H1 (cell line): ENCODE data around the gene VEGFC. TPM values are rescaled to one million over a fixed set of nuclear protein-coding genes. Genes with fewer than 3 reads are reported as not detected.

Experiments used
- CTCF ChIA-PET: fragments of 300-600 bp; sonication (Branson Sonifier 250); formaldehyde crosslinking; loops from one replicate; lab custom pipeline; 2021; ENCODE audit not compliant: partially characterized antibody; lab: Charles Lee
- POLR2A ChIA-PET: fragments of 300-600 bp; sonication (Branson Sonifier 250); formaldehyde crosslinking; loops from one replicate; lab custom pipeline; 2021; ENCODE audit warnings: inconsistent platforms; ENCODE audit not compliant: partially characterized antibody; lab: Charles Lee
- DNase-seq, 2 experiments: peaks; one replicate each; pipeline versions ENCODE4 v3.0.0 to v3.0.0-alpha.2; 2010 to 2022; ENCODE audit warnings: low spot score in 2 of 2, low read depth in 1 of 2, mixed read lengths in 1 of 2
- FAIRE-seq: peaks from 2 replicates; lab custom pipeline; 2011; peaks lifted over from hg19 to GRCh38; lab: Jason Lieb, UNC
- H2AFZ ChIP-seq: 2 replicates; pipeline ENCODE4 v1.8.1; 2012; ENCODE audit warnings: low read length, inconsistent platforms
- H2AK5ac ChIP-seq: 2 replicates; pipeline ENCODE4 v1.6.1; 2013; ENCODE audit warnings: low read depth, low read length
- H2BK120ac ChIP-seq: replicated peaks from 2 replicates; pipeline ENCODE3; 2013; ENCODE audit warnings: low read depth, low read length, inconsistent platforms
- H2BK12ac ChIP-seq: 2 replicates; pipeline ENCODE4 v1.6.1; 2013; ENCODE audit warnings: low read depth, low read length
- H2BK15ac ChIP-seq: 2 replicates; pipeline ENCODE4 v1.6.1; 2013; ENCODE audit warnings: low read length
- H2BK20ac ChIP-seq: 2 replicates; pipeline ENCODE4 v1.6.1; 2013; ENCODE audit warnings: low read length
- H2BK5ac ChIP-seq: 2 replicates; pipeline ENCODE4 v1.6.1; 2013; ENCODE audit warnings: low read depth, low read length
- H3K14ac ChIP-seq: 2 replicates; pipeline ENCODE4 v1.6.1; 2013; ENCODE audit warnings: inconsistent platforms; ENCODE audit not compliant: insufficient read length
- H3K18ac ChIP-seq: 2 replicates; pipeline ENCODE4 v1.6.1; 2013; ENCODE audit warnings: low read length; ENCODE audit errors: extremely low read depth
- H3K23ac ChIP-seq: 2 replicates; pipeline ENCODE4 v1.6.1; 2013; ENCODE audit warnings: inconsistent platforms; ENCODE audit not compliant: insufficient read length
- H3K23me2 ChIP-seq: 2 replicates; pipeline ENCODE4 v1.6.1; 2013; ENCODE audit warnings: low read depth, low read length
- H3K27ac ChIP-seq: 2 replicates; pipeline ENCODE4 v1.6.1; 2011; ENCODE audit warnings: low read depth, low read length, inconsistent platforms
- H3K27me3 ChIP-seq, 4 experiments: replicated peaks in 1 of 4; 1 replicate in 1 of 4; 2 replicates in 3 of 4; pipeline versions ENCODE4 v1.6.1 to v1.8.1; 2011 to 2013; ENCODE audit warnings: low read length in 3 of 4, mild to moderate bottlenecking in 3 of 4, inconsistent platforms in 2 of 4, mixed read lengths in 2 of 4, moderate library complexity in 1 of 4; ENCODE audit not compliant: control insufficient read depth in 3 of 4, insufficient read depth in 3 of 4; ENCODE audit errors: extremely low read depth in 1 of 4
- H3K36me3 ChIP-seq, 4 experiments: 2 replicates each; pipeline versions ENCODE4 v1.6.1 to v1.8.1; 2011 to 2013; ENCODE audit warnings: mild to moderate bottlenecking in 4 of 4, low read length in 3 of 4, moderate library complexity in 2 of 4, control low read depth in 1 of 4, inconsistent platforms in 1 of 4; ENCODE audit not compliant: insufficient read depth in 4 of 4, control insufficient read depth in 2 of 4
- H3K4ac ChIP-seq: replicated peaks from 2 replicates; pipeline ENCODE3; 2013; ENCODE audit warnings: low read length, low read depth, mixed read lengths, inconsistent platforms; ENCODE audit not compliant: insufficient read length
- H3K4me1 ChIP-seq, 4 experiments: replicated peaks in 1 of 4; 1 replicate in 1 of 4; 2 replicates in 3 of 4; pipeline versions ENCODE4 v1.6.1 to v1.8.1; 2011 to 2013; ENCODE audit warnings: low read length in 3 of 4, inconsistent platforms in 2 of 4, mixed read lengths in 1 of 4; ENCODE audit not compliant: insufficient read depth in 4 of 4, control insufficient read depth in 3 of 4
- H3K4me2 ChIP-seq, 2 experiments: 2 replicates each; pipeline versions ENCODE4 v1.6.1 to v1.8.1; 2011 to 2013; ENCODE audit warnings: low read depth in 2 of 2, low read length in 2 of 2, control low read depth in 1 of 2, inconsistent platforms in 1 of 2, mild to moderate bottlenecking in 1 of 2; ENCODE audit not compliant: insufficient read depth in 1 of 2
- H3K4me3 ChIP-seq, 4 experiments: fragments of 200-600, 300-600 bp in 1 of 4; sonication (generic), shearing (Covaris generic), sonication (Bioruptor Twin) in 1 of 4; 2 replicates each; pipeline versions ENCODE4 v1.5.1 to v1.8.1; 2011 to 2016; ENCODE audit warnings: low read length in 4 of 4, low read depth in 3 of 4, control low read depth in 2 of 4, inconsistent platforms in 2 of 4, mild to moderate bottlenecking in 2 of 4, mixed read lengths in 1 of 4, moderate library complexity in 1 of 4; ENCODE audit not compliant: insufficient read depth in 2 of 4; ENCODE audit errors: extremely low read depth in 1 of 4
- H3K56ac ChIP-seq: replicated peaks from 2 replicates; pipeline ENCODE3; 2013; ENCODE audit warnings: low read depth, mild to moderate bottlenecking, mixed read lengths, low read length, inconsistent platforms; ENCODE audit not compliant: insufficient read length
- H3K79me1 ChIP-seq: 2 replicates; pipeline ENCODE4 v1.6.1; 2013; ENCODE audit warnings: low read depth, low read length, control low read depth
- H3K79me2 ChIP-seq, 2 experiments: 2 replicates each; pipeline versions ENCODE4 v1.6.1 to v1.8.1; 2012 to 2013; ENCODE audit warnings: low read length in 2 of 2, mild to moderate bottlenecking in 2 of 2, inconsistent platforms in 1 of 2; ENCODE audit not compliant: insufficient read depth in 2 of 2, control insufficient read depth in 1 of 2
- H3K9ac ChIP-seq, 4 experiments: replicated peaks in 1 of 4; 1 replicate in 1 of 4; 2 replicates in 3 of 4; pipeline versions ENCODE4 v1.6.1 to v1.8.1; 2011 to 2013; ENCODE audit warnings: low read depth in 3 of 4, low read length in 3 of 4, control low read depth in 2 of 4, mild to moderate bottlenecking in 2 of 4, moderate library complexity in 2 of 4, inconsistent platforms in 1 of 4; ENCODE audit errors: extremely low read depth in 1 of 4
- H3K9me3 ChIP-seq, 2 experiments: 2 replicates each; pipeline versions ENCODE4 v1.6.1 to v1.8.1; 2012 to 2013; ENCODE audit warnings: mild to moderate bottlenecking in 2 of 2, moderate library complexity in 2 of 2, control low read depth in 1 of 2, inconsistent platforms in 1 of 2, low read depth in 1 of 2, low read length in 1 of 2, mixed read lengths in 1 of 2; ENCODE audit not compliant: insufficient read depth in 2 of 2
- H4K20me1 ChIP-seq, 2 experiments: replicated peaks in 1 of 2; 2 replicates each; pipeline versions ENCODE3 to v1.8.1; 2011 to 2013; ENCODE audit warnings: inconsistent platforms in 2 of 2, low read length in 2 of 2, mild to moderate bottlenecking in 1 of 2; ENCODE audit not compliant: insufficient read depth in 2 of 2, control insufficient read depth in 1 of 2
- H4K5ac ChIP-seq: 2 replicates; pipeline ENCODE4 v1.6.1; 2013; ENCODE audit warnings: low read length, low read depth, mixed read lengths, inconsistent platforms; ENCODE audit not compliant: insufficient read length
- H4K8ac ChIP-seq: 2 replicates; pipeline ENCODE4 v1.8.0; 2013; ENCODE audit warnings: mild to moderate bottlenecking, moderate library complexity, low read length, inconsistent platforms; ENCODE audit not compliant: insufficient read depth; ENCODE audit errors: extremely low read depth
- H4K91ac ChIP-seq: replicated peaks from 2 replicates; pipeline ENCODE3; 2013; ENCODE audit warnings: low read length, mixed read lengths, inconsistent platforms; ENCODE audit not compliant: insufficient read length
- ASH2L ChIP-seq: fragments of 200-600, 300-600 bp; sonication (generic); IDR thresholded peaks from one replicate; pipeline ENCODE4 v1.7.1; 2017; ENCODE audit warnings: low read length
- CHD1 ChIP-seq: IDR thresholded peaks from 2 replicates; pipeline ENCODE4 v1.6.1; 2012; ENCODE audit warnings: low read depth, low read length, improper control_type of control experiment
- CTBP2 ChIP-seq: IDR thresholded peaks from 2 replicates; pipeline ENCODE4 v1.7.0; 2011; ENCODE audit warnings: borderline replicate concordance, mild to moderate bottlenecking, moderate library complexity, mixed read lengths, low read length; ENCODE audit not compliant: insufficient read depth, insufficient read length
- JUND ChIP-seq: IDR thresholded peaks from 2 replicates; pipeline ENCODE4 v1.6.1; 2011; ENCODE audit warnings: mild to moderate bottlenecking, improper control_type of control experiment, low read length
- MAX ChIP-seq: IDR thresholded peaks from 2 replicates; pipeline ENCODE4 v1.6.1; 2012; ENCODE audit warnings: inconsistent platforms
- NRF1 ChIP-seq: IDR thresholded peaks from 2 replicates; pipeline ENCODE4 v1.6.1; 2011; ENCODE audit warnings: mild to moderate bottlenecking, low read depth, low read length, improper control_type of control experiment
- POU5F1 ChIP-seq: IDR thresholded peaks from 2 replicates; pipeline ENCODE4 v1.6.1; 2011; ENCODE audit warnings: low read depth, mild to moderate bottlenecking, low read length, moderate library complexity
- RXRA ChIP-seq: IDR thresholded peaks from 2 replicates; pipeline ENCODE4 v1.6.1; 2011; ENCODE audit warnings: low read depth, mild to moderate bottlenecking, low read length, moderate library complexity; ENCODE audit not compliant: insufficient read depth
- SP1 ChIP-seq: IDR thresholded peaks from 2 replicates; pipeline ENCODE4 v1.6.1; 2011; ENCODE audit warnings: low read depth, low read length
- SP4 ChIP-seq: IDR thresholded peaks from 2 replicates; pipeline ENCODE4 v1.6.1; 2012; ENCODE audit warnings: low read length, inconsistent platforms
- SRF ChIP-seq: IDR thresholded peaks from 2 replicates; pipeline ENCODE4 v1.6.1; 2011; ENCODE audit warnings: mild to moderate bottlenecking, low read depth, low read length, moderate library complexity
- TEAD4 ChIP-seq: IDR thresholded peaks from 2 replicates; pipeline ENCODE4 v1.6.1; 2012; ENCODE audit warnings: low read depth, low read length, inconsistent platforms, mixed read lengths
- YY1 ChIP-seq: IDR thresholded peaks from 2 replicates; pipeline ENCODE4 v1.6.1; 2011; ENCODE audit warnings: low read depth, mild to moderate bottlenecking, low read length
- ZNF274 ChIP-seq: IDR thresholded peaks from 2 replicates; pipeline ENCODE4 v1.7.0; 2012; ENCODE audit warnings: low read length, borderline replicate concordance; ENCODE audit errors: extremely low read depth
- WGBS, 2 experiments: shearing (Covaris generic) in 1 of 2; methylation state at CpG; one replicate each; pipeline versions ENCODE4 v1.1.6 to v1.1.7; 2013 to 2015; ENCODE audit warnings: low lambda C conversion rate in 2 of 2, mixed read lengths in 2 of 2, inconsistent platforms in 1 of 2, low coverage in 1 of 2, missing lambda C conversion rate in 1 of 2; ENCODE audit not compliant: insufficient replicate concordance in 2 of 2, insufficient coverage in 1 of 2, insufficient read length in 1 of 2; ENCODE audit errors: extremely low coverage in 1 of 2, missing lambda C conversion rate in 1 of 2; 5-methylcytosine and 5-hydroxymethylcytosine counted together
- polyA plus RNA-seq, 7 experiments: library from polyadenylated mRNA; depleted of rRNA in 3 of 7; stranded (reverse) in 5 of 7; unstranded in 2 of 7; fragments of >200 nt in 5 of 7; fragments of 200-250 nt in 2 of 7; gene quantifications; 1 replicate in 5 of 7; 2 replicates in 1 of 7; 4 replicates in 1 of 7; pipeline versions ENCODE4 v1.2.1 to v1.2.3, GENCODE V29; 2011 to 2013; ENCODE audit warnings: missing spikeins in 2 of 7, mixed read lengths in 2 of 7
- total RNA-seq: library from RNA; stranded (reverse); fragmentation: NEBNext Ultra II Directional; extraction: Animal tissue kit (Norgen Biotek cat#: 25700); gene quantifications from 2 replicates; pipeline ENCODE4 v1.2.1, GENCODE V29; 2021

Gene VEGFC
- total and polyA plus RNA-seq, 2 of the 8 experiments (the other 6 are each of a cell fraction or from before 2014, with no cell fraction given), result 0.53 to 1.4 TPM

GRCh38 chr4:176656108-176656507 is 136.6 kb downstream of the VEGFC start:
- H3K79me1 ChIP-seq, result no peaks in the 10 kb centered on the region
- 94% methylated on average over 3 of the region's 3 CpGs; no CpG with 5 or more reads in 1 of the 2 experiments for WGBS, 2 experiments
- H3K23me2 ChIP-seq, result no peaks in the 10 kb centered on the region; the same call in 1 of the 2 replicates
- no peaks in the 10 kb centered on the region for H3K9me3 ChIP-seq
- no peak overlapping the region for H3K14ac ChIP-seq
- H3K4me1 ChIP-seq, result no peaks in the 10 kb centered on the region
- no peak overlapping the region for H3K4ac ChIP-seq
- H3K36me3 ChIP-seq, result no peaks in the 10 kb centered on the region
- H3K18ac ChIP-seq, result no peak overlapping the region
- no peak overlapping the region for H2BK12ac ChIP-seq
- no peak overlapping the region for H4K5ac ChIP-seq
- H2BK20ac ChIP-seq, result no peak overlapping the region
- 0 out of 2 replicates have a peak overlapping the region, but pooled peaks have one; percentile 44 for H2AFZ ChIP-seq
- no peak overlapping the region for H4K91ac ChIP-seq
- H3K4me2 ChIP-seq, result no peak overlapping the region
- H3K27me3 ChIP-seq, result no peaks in the 10 kb centered on the region
- H2AK5ac ChIP-seq, result no peak overlapping the region
- no peak overlapping the region for H3K27ac ChIP-seq
- H3K56ac ChIP-seq, result no peak overlapping the region
- DNase-seq (no peak), FAIRE-seq (no peak)
- no peak overlapping the region for H4K8ac ChIP-seq
- H4K20me1 ChIP-seq, result no peaks in the 10 kb centered on the region
- H3K9ac ChIP-seq, result no peak overlapping the region
- CTCF ChIA-PET, result no interaction called here
- no peak overlapping the region for H2BK5ac ChIP-seq
- no peak overlapping the region for H2BK120ac ChIP-seq
- POLR2A ChIA-PET, result no interaction called here
- H3K79me2 ChIP-seq, result no peaks in the 10 kb centered on the region
- H2BK15ac ChIP-seq, result no peak overlapping the region
- H3K23ac ChIP-seq, result no peak overlapping the region
- H3K4me3 ChIP-seq, result no peak overlapping the region
- TF ChIP-seq SP4 (no peak), CTBP2 (no peak), SP1 (no peak), JUND (no peak), RXRA (no peak), CHD1 (no peak), NRF1 (no peak), TEAD4 (no peak), YY1 (no peak), SRF (no peak), ASH2L (no peak), POU5F1 (no peak), MAX (no peak), ZNF274 (no peak)
